HL-60 (cell line): ENCODE data around the gene ZNRF1.

ENCODE experiments used
- DNase-seq, 2 experiments: peaks; one replicate each; pipeline ENCODE4 v3.0.0-alpha.2; 2010 to 2020; ENCODE audit warnings: low read depth in 1 of 2, low spot score in 1 of 2
- H3K27ac ChIP-seq: fragments of 250-450 bp; sonication (Bioruptor Pico); replicated peaks from 2 replicates; pipeline ENCODE4 v1.5.1; 2020; ENCODE audit warnings: mild to moderate bottlenecking, moderate library complexity
- H3K27me3 ChIP-seq: fragments of 250-450 bp; sonication (Bioruptor Pico); 2 replicates; pipeline ENCODE4 v1.5.1; 2021; ENCODE audit warnings: mild to moderate bottlenecking, moderate library complexity; ENCODE audit not compliant: insufficient read depth, poor library complexity, severe bottlenecking
- H3K4me3 ChIP-seq: replicated peaks from 2 replicates; pipeline ENCODE4 v1.5.1; 2011; ENCODE audit warnings: mild to moderate bottlenecking, control low read depth, low read length; ENCODE audit not compliant: insufficient read depth
- GABPA ChIP-seq: IDR thresholded peaks from 2 replicates; pipeline ENCODE4 v1.6.1; 2012; ENCODE audit warnings: low read depth
- POLR2AphosphoS5 ChIP-seq: IDR thresholded peaks from 2 replicates; pipeline ENCODE4 v1.6.1; 2012; ENCODE audit warnings: low read depth
- REST ChIP-seq: IDR thresholded peaks from 2 replicates; pipeline ENCODE4 v1.6.1; 2012; ENCODE audit warnings: low read depth; ENCODE audit not compliant: insufficient replicate concordance
- SPI1 ChIP-seq: IDR thresholded peaks from 2 replicates; pipeline ENCODE4 v1.6.1; 2012; ENCODE audit warnings: low read depth, mild to moderate bottlenecking, borderline replicate concordance
- TF ChIP-seq, protein P1 (sequence below): IDR thresholded peaks from one replicate; pipeline ENCODE4 v1.5.1; 2011; ENCODE audit warnings: low read length, control low read depth, inconsistent platforms; ENCODE audit not compliant: insufficient read depth

Gene ZNRF1

DNA sequence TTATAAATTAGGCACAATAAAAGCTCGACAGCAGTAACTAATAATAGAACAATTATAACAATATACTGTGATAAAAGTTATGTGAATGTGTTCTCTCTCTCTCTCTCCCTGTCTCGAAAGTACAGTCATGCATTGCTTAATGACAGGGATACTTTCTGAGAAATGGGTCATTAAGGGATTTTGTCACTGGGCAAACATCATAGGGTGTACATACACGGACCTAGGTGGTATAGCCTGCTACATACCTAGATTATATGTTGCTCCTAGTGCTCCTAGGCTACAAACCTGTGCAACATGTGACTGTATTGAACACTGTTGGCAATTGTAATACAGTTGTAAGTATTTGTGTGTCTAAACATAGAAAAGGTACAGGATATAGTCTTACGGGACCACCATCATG, 6.9 kb downstream of the ZNRF1 start:
- H3K27ac ChIP-seq, result no peak overlapping the region

DNA sequence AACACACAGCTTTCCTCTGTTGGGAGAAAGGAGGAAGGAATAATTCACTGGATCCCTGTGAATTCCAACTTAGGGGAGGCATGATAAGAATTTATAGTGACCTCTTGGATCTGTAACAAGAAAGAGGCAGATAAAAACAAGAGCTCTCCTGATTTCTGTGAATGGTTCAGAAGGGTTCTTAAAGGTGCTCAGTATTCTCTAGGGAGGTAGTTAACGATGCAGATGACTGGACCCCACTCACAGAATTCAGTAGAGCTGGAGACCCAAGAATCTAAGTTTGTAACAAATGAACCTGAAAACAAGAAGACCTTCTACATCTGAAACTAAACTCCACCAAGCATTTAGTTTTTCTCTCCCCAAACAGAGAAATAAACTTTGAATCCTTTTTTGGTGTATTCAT, 8.6 kb downstream of the ZNRF1 start:
- no peak for TF ChIP-seq POLR2AphosphoS5
- TF ChIP-seq REST, result no peak
- TF ChIP-seq GABPA, result no peak
- TF ChIP-seq, protein P1, sequence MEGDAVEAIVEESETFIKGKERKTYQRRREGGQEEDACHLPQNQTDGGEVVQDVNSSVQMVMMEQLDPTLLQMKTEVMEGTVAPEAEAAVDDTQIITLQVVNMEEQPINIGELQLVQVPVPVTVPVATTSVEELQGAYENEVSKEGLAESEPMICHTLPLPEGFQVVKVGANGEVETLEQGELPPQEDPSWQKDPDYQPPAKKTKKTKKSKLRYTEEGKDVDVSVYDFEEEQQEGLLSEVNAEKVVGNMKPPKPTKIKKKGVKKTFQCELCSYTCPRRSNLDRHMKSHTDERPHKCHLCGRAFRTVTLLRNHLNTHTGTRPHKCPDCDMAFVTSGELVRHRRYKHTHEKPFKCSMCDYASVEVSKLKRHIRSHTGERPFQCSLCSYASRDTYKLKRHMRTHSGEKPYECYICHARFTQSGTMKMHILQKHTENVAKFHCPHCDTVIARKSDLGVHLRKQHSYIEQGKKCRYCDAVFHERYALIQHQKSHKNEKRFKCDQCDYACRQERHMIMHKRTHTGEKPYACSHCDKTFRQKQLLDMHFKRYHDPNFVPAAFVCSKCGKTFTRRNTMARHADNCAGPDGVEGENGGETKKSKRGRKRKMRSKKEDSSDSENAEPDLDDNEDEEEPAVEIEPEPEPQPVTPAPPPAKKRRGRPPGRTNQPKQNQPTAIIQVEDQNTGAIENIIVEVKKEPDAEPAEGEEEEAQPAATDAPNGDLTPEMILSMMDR, result no peak
- TF ChIP-seq SPI1, result no peak
- H3K27ac ChIP-seq, result no peak overlapping the region
- H3K27me3 ChIP-seq, result no peaks in the 10 kb centered on the region
- H3K4me3 ChIP-seq, result no peak overlapping the region
- no peak for DNase-seq

More for the DNA sequence above, 6.9 kb downstream of the ZNRF1 start:
- DNase-seq, result no peak
- Histone ChIP-seq H3K4me3 (no peak overlapping the region), H3K27me3 (no peaks in the 10 kb centered on the region)
- TF ChIP-seq GABPA (no peak), SPI1 (no peak), REST (no peak), POLR2AphosphoS5 (no peak)
- TF ChIP-seq, protein P1, result no peak

DNA sequence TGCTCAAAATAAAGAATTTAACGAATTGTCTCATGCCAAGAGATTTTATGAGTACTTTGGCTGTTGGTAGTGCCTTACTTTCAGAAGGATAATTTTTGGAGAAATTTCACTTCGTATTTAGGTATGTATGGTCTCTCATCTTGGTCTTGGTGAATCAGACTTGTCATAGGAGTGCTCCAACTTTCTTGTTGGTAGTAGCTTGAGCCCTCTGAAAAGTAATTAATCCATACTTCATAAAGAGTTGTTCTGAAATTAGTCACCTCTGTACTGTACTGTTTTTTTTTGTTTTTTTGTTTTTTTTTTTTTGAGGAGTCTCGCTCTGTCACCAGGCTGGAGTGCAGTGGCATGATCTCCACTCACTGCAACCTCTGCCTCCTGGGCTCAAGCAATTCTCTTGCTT, 11.6 kb downstream of the ZNRF1 start:
- H3K27me3 ChIP-seq, result no peaks in the 10 kb centered on the region
- H3K27ac ChIP-seq, result no peak overlapping the region
- no peak for DNase-seq
- no peak for TF ChIP-seq POLR2AphosphoS5
- no peak for TF ChIP-seq GABPA
- no peak for TF ChIP-seq SPI1
- no peak for TF ChIP-seq REST
- TF ChIP-seq, protein P1, result no peak
- no peak overlapping the region for H3K4me3 ChIP-seq
